H1 (cell line): ENCODE results near the gene STRN. TPM values are rescaled to one million over a fixed set of nuclear protein-coding genes. Genes with fewer than 3 reads are reported as not detected.

Source experiments
- CREB1 ChIP-seq: IDR thresholded peaks from 2 replicates; pipeline ENCODE4 v1.6.1; 2012; ENCODE audit warnings: inconsistent platforms
- SP2 ChIP-seq: IDR thresholded peaks from 2 replicates; pipeline ENCODE4 v1.6.1; 2012; ENCODE audit warnings: mild to moderate bottlenecking, low read length, inconsistent platforms
- USF2 ChIP-seq: IDR thresholded peaks from 2 replicates; pipeline ENCODE4 v1.6.1; 2011; ENCODE audit warnings: low read length, improper control_type of control experiment
- polyA plus RNA-seq, 7 experiments: library from polyadenylated mRNA; depleted of rRNA in 3 of 7; stranded (reverse) in 5 of 7; unstranded in 2 of 7; fragments of >200 nt in 5 of 7; fragments of 200-250 nt in 2 of 7; gene quantifications; 1 replicate in 5 of 7; 2 replicates in 1 of 7; 4 replicates in 1 of 7; pipeline versions ENCODE4 v1.2.1 to v1.2.3, GENCODE V29; 2011 to 2013; ENCODE audit warnings: missing spikeins in 2 of 7, mixed read lengths in 2 of 7
- total RNA-seq: library from RNA; stranded (reverse); fragmentation: NEBNext Ultra II Directional; extraction: Animal tissue kit (Norgen Biotek cat#: 25700); gene quantifications from 2 replicates; pipeline ENCODE4 v1.2.1, GENCODE V29; 2021

Gene STRN
- total and polyA plus RNA-seq, 2 of the 8 experiments (the other 6 are each of a cell fraction or from before 2014, with no cell fraction given): 8.3 to 47.0 TPM

GRCh38 chr2:36801088-36801487 lies 165.2 kb downstream of the STRN start (continued):
- TF ChIP-seq USF2: no peak
- no peak for TF ChIP-seq CREB1
- no peak for TF ChIP-seq SP2
- TF ChIP-seq, all 59 proteins: peak for 0
